GM20431 (cell line): ENCODE data around the gene BFAR.
"Not testable (repeated sequence)": the region's sequence is repeated elsewhere in the genome, so short reads cannot be mapped to it uniquely, and the experiment has no call there.

Experiments used
- in situ Hi-C: fragments of 300-500 bp; cut with MseI, MboI; formaldehyde crosslinking; loops from one replicate; pipeline ENCODE4 v1.15.0; 2020; ENCODE audit warnings: low sequenced_read_pairs; ENCODE audit not compliant: unreplicated experiment

Gene BFAR, protein sequence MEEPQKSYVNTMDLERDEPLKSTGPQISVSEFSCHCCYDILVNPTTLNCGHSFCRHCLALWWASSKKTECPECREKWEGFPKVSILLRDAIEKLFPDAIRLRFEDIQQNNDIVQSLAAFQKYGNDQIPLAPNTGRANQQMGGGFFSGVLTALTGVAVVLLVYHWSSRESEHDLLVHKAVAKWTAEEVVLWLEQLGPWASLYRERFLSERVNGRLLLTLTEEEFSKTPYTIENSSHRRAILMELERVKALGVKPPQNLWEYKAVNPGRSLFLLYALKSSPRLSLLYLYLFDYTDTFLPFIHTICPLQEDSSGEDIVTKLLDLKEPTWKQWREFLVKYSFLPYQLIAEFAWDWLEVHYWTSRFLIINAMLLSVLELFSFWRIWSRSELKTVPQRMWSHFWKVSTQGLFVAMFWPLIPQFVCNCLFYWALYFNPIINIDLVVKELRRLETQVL

DNA sequence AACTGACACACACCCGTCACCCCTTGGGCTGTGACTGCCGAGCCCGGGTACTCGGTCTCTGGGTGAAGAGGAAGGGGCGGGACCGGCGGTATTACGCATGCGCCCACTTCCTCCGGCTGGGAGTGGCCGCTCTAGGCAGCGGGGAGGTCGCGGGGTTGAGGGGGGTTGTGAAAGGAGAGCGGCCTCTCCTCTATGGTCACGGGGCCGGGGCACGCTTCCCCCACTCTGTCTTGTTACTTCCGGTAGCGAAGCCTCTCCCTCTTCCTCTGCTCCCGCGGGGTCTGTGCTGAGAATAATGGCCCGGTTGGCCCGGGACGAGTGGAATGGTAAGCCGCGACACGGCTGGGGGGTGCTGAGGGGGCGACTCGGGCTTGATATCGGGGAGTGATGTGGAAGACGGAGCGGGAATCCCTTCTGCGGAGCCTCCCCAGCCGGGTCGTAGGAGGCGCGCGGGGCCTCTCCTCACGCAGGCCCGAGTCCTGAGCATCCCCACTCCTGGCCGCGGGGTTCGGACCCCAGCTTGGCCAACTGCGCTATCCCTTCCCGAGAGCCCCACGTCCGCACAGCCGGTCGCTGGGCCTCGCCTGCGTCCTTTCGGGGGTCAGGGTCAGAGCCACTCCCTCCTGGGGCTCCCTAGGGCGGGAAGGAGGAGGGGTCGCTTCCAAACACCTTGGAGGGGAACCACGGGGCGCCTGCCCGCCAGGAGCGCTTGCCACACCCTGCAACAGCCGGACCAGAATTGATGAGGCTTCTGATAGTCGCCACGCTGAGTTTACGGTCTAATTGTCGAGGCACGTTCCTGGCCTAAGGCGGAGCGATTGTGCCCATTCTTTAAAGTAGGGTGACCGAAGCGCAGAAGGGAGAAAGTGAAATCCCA, at the start of gene BFAR:
Gene BFAR, plus strand, starts transcription at position 259 of the 877 bp plus-strand sequence. CDS start 11,396 bp downstream, outside the sequence.
- in situ Hi-C loops = no loop called here

DNA sequence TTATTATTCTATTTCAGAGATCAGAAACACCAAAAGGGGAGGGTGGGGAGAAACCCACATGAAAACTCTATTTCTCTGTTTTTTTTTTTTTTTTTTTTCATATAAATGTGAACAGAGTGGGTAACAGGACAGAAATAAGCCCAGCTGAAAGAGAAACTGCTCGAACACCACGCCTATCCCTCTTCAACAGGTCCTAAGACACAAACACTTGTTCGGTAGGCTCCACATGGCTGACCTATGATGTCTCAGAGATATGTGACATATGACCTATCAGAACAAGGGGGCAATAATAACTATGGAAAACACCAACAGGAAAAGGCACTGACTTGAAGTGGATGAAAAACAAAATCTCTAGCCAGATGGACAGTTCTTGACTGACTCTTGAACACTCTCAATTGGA, 47.5 kb upstream of the BFAR start:
- in situ Hi-C loops = no loop called here

GRCh38 chr16:14586637-14587305, 46.0 kb upstream of the BFAR start:
- in situ Hi-C loops = no loop called here

DNA sequence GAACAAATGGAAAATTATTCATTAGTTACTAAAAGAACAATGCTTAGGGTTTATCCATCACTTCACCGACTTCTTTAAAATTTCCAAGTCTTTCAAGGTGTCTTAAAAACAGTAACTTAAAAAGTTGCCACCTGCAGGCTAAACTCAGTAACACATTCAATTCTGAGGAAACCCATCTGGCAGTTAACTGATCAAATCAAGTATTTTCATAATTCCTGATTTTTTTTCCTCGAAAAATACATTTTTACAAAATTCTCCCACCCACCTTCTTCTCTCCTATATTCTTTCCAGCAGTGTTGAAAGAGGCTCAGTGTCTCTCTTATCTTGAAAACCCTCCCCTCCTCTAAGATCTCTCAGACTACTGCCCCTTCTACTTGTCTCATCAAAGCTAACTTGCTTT, 32.6 kb upstream of the BFAR start:
- in situ Hi-C loops = no loop called here

DNA sequence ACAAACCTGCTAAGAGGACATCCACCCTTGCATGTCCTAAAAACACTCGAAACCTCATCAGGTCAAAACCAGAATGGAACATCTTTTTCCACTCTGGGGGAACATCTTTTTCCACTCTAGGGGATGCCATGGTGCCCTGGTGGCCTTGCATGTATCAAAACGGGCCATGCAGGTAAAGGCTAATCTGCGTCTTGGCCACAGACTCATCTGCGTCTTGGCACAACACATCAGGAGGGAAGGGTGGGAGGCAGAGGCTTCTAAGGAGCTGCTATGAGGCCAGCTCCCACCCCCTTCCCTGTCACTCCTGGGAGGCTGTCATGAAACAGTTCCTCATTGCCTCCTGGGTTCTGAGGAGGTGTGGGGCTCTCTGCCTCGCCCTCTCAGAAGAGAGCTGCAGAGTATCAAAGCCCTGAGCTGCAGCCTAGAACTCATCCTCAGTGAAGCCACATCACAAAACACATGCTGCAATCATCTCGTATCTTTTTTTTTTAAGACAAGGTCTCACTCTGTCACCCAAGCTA, 30.2 kb upstream of the BFAR start:
- in situ Hi-C loops = no loop called here

DNA sequence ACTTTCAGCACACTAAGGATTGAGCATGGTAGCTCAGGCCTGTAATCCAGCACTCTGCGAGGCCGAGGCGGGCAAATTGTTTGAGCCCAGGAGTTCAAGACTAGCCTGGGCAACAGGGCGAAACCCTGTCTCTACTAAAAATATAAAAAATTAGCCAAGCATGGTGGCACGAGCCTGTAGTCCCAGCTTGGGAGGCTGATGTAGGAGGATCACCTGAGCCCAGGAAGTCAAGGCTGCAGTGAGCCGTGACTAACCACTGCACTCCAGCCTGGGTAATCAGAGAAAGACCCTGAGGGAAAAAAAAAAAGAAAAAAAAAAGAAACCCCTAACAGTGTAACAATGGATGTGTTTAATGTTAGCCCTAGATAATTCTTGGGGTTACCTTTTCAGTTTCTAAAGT, 26.6 kb upstream of the BFAR start:
- in situ Hi-C loops = no loop called here

DNA sequence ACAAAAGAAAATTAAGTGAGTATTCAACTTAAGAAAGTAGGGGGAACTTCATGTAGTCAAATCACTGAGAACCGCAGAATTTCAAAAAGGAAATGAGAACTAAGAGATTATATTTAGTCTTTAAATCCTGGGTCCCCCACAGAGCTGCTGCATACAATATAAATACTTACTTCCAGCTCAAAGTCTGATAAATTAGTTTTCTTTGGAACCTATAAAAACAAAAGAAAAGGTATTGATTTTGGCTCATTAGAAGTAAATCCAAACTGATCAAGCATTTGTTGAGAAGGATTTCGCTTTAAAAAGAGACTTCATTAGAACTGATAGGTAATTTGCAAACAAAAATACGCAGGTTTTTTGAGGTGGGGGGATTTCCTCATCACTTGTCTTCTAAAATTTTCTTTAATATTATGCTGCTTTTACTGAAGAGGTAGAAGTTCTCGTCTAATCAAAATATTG, 24.6 kb upstream of the BFAR start:
- in situ Hi-C loops = no loop called here

GRCh38 chr16:14608604-14609003, 24.1 kb upstream of the BFAR start:
- in situ Hi-C loops = no loop called here

- in situ Hi-C loops = no loop called here
Measured at GRCh38 chr16:14609716-14610115, 23.0 kb upstream of the BFAR start.

GRCh38 chr16:14611660-14612059, 21.1 kb upstream of the BFAR start:
- in situ Hi-C loops = no loop called here

DNA sequence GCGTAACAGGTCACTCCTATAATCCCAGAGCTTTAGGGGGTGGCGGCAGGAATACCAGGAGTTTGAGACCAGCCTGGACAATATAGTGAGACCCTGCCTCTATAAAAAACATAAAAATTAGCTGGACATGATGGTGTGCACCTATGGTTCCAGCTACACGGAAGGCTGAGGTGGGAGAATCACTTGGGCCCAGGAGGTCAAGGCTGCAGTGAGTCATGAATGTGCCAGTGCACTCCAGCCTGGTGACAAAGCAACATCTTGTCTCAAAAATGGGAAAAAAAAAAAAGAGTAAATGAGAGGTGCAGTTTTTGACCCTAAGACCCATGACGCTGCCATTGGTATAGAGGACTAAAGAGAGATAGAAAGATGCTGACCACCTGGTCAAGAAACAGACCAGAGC, 18.8 kb upstream of the BFAR start:
- in situ Hi-C loops = no loop called here

DNA sequence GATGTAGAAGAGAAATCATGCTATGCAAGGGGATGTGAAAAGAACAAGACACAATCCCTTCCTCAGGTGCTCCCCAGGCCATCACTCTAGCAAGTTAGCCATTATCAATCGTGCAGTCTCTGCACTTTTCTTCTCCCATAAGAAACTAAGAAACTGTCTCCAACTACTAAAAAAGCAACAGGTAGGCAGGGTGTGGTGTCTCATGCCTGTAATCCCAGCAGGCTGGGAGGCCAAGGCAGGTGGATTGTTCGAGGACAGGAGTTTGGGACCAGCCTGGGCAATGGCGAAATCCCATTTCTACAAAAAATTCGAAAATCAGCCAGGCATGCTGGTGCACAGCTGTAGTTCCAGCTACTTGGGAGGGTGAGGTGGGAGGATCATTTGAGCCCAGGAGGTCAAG, 16.5 kb upstream of the BFAR start:
- in situ Hi-C loops = no loop called here

GRCh38 chr16:14618566-14618965, 14.2 kb upstream of the BFAR start:
- in situ Hi-C loops = no loop called here

DNA sequence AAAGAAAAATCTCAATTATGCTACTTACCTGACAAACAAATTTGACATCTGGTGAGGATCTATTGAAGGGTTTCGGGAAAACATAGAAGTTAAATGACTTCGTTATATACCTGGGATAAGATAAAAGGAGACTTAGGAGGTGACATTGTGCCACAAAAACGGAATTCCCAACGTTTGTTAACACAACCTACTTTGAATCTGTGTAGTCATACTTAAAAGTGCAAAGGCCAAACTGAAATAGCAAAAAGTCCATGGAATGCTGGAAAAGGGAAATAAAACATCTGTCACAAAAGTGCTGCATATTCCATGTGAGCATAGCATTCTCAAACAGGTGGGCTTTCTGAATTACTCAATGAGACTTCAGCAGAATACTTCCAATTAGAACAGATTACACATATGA, 5.7 kb upstream of the BFAR start:
- in situ Hi-C loops = no loop called here

- in situ Hi-C loops = no loop called here
Measured at GRCh38 chr16:14628806-14629611, 3.7 kb upstream of the BFAR start.

- in situ Hi-C loops = no loop called here
Measured at GRCh38 chr16:14629612-14629918, 3.2 kb upstream of the BFAR start.

- in situ Hi-C loops = no loop called here
Measured at GRCh38 chr16:14629919-14630619, 2.7 kb upstream of the BFAR start, which contains the start of gene PARN. Gene PARN, minus strand, starts transcription at chr16:14630260. Its CDS starts 135 bp downstream, at chr16:14630125.

- in situ Hi-C loops = not testable (repeated sequence)
Measured at GRCh38 chr16:14630620-14631330, 2.0 kb upstream of the BFAR start.
